Left lung (tissue), 10 donors: ENCODE data around the gene TMPRSS13. TPM values are rescaled to one million over a fixed set of nuclear protein-coding genes. Genes with fewer than 3 reads are reported as not detected.

Source experiments
- ATAC-seq: fragments of 200-7000 bp; cut with Tn5 transposase; one replicate; pipeline ENCODE4 v1.9.1; 2020; ENCODE audit warnings: moderate library complexity
- DNase-seq, 4 donors: peaks; one replicate each; pipeline ENCODE4 v3.0.0-alpha.2; 2013 to 2020
- H3K27ac ChIP-seq, 2 donors: fragments of 200-600 bp; sonication (generic) in 1 of 2; one replicate each; pipeline versions ENCODE4 v1.5.0 to v1.8.0; 2020 to 2021
- H3K27me3 ChIP-seq, 2 donors: fragments of 200-600 bp; sonication (generic) in 1 of 2; one replicate each; pipeline versions ENCODE4 v1.5.0 to v1.8.0; 2020 to 2021
- H3K36me3 ChIP-seq, 2 donors: fragments of 200-600 bp; sonication (generic) in 1 of 2; one replicate each; pipeline versions ENCODE4 v1.5.0 to v1.8.0; 2020 to 2021
- H3K4me1 ChIP-seq, 2 donors: fragments of 200-600 bp; one replicate each; pipeline ENCODE4 v1.8.0; 2021
- H3K4me3 ChIP-seq, 2 donors: fragments of 200-600 bp; sonication (generic) in 1 of 2; one replicate each; pipeline versions ENCODE4 v1.5.0 to v1.8.0; 2020 to 2021; ENCODE audit warnings: mild to moderate bottlenecking in 1 of 2
- H3K9me3 ChIP-seq, 2 donors: fragments of 200-600 bp; sonication (generic) in 1 of 2; one replicate each; pipeline versions ENCODE4 v1.5.0 to v1.8.0; 2020 to 2021
- CTCF ChIP-seq, 2 donors: fragments of 200-600 bp; sonication (generic) in 1 of 2; IDR thresholded peaks; one replicate each; pipeline versions ENCODE4 v1.5.0 to v1.8.0; 2021; ENCODE audit warnings: antibody characterized with exemption in 2 of 2
- intact Hi-C, 2 donors: fragments of 100-400 bp; cut with DNase I; formaldehyde crosslinking; loops; one replicate each; pipeline versions ENCODE4 v1.11.2 to v1.14.2; 2022
- polyA plus RNA-seq, 6 donors: library from polyadenylated mRNA; unstranded; fragments of 120-200 nt; gene quantifications; one replicate each; pipeline ENCODE4 v1.2.1, GENCODE V29; 2013; ENCODE audit not compliant: insufficient read length in 6 of 6
- total RNA-seq, 2 donors: library from RNA; stranded (reverse); fragmentation: NEBNext Ultra II Directional; extraction: Animal tissue kit (Norgen Biotek cat#: 25700); gene quantifications; one replicate each; pipeline ENCODE4 v1.2.1, GENCODE V29; 2021
- donor health status: DM: no; HTN: yes; CAD: no.
- donor health status: DM: no; HTN: no; CAD: no.

The TMPRSS13 gene
- total and polyA plus RNA-seq, 8 donors: 4.6 to 10.7 (median 8.1) TPM

DNA sequence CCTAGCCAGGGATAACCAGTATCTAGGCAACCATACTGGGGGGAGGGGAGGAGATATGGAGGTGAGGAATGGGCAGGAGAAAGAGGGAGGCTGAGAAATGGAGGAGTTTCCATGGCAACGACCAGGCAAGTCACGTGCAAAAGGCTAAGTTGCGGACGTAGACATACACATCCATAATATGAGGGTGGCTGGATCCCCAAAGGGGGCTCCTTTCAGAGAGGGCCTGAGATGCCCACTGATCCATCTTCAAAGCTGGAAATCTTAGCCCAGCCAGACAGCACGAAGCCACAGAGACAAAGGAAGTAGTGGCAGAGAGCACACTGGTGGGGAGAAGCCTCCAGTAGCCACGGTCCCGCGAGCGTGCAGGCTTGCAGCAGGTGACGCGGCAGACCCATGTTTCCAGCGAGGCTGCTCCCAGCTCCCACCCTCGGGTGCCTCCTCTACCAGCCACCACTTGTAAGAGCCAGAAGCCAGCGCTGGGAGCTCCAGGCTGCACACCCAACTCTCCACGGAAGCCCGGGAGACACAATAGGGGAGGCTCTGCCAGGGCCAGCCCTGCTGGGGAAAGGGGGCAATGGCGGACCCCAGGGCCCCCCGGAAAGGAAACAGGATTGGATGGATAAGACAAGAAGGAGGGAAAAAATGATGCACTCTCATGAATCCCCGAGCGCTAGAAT is 53.7 kb downstream of the TMPRSS13 start:
- peak; percentile 8 for ATAC-seq
- Histone ChIP-seq H3K27me3 (peaks cover 34 to 72% of the 10 kb centered on the region in 2 donors), H3K4me3 (peak overlapping the region; percentile 40 to 47), H3K27ac (peak overlapping the region in 1 of 2 donors; percentile 60), H3K36me3 (no peaks in the 10 kb centered on the region), H3K4me1 (peaks cover 5 to 53% of the 10 kb centered on the region in 2 donors), H3K9me3 (no peaks in the 10 kb centered on the region)
- TF ChIP-seq CTCF (IDR thresholded peaks at IDR 0.05): no peak
- DNase-seq: no peak
- intact Hi-C loops: no loop called here

- H3K36me3 ChIP-seq: no peaks in the 10 kb centered on the region
- ATAC-seq: no peak
These were observed 54.3 kb downstream of the TMPRSS13 start for GRCh38 chr11:117874910-117875381.

GRCh38 chr11:117874253-117874909 is 54.8 kb downstream of the TMPRSS13 start:
- peaks cover 34 to 63% of the 10 kb centered on the region in 2 donors for H3K27me3 ChIP-seq
- H3K27ac ChIP-seq: peak overlapping the region; percentile 26 to 60
- H3K4me3 ChIP-seq: peak overlapping the region in 1 of 2 donors; percentile 20
- peaks cover 5 to 53% of the 10 kb centered on the region in 2 donors for H3K4me1 ChIP-seq
- DNase-seq (no peak), ATAC-seq (no peak)
- intact Hi-C loops: no loop called here
- TF ChIP-seq CTCF (IDR thresholded peaks at IDR 0.05): no peak
- H3K9me3 ChIP-seq: no peaks in the 10 kb centered on the region
- H3K36me3 ChIP-seq: no peaks in the 10 kb centered on the region

More at GRCh38 chr11:117874910-117875381, 54.3 kb downstream of the TMPRSS13 start:
- intact Hi-C loops: no loop called here
- peaks cover 34 to 69% of the 10 kb centered on the region in 2 donors for H3K27me3 ChIP-seq
- H3K27ac ChIP-seq: peak overlapping the region in 1 of 2 donors; percentile 60
- no peaks in the 10 kb centered on the region for H3K9me3 ChIP-seq
- no peak for TF ChIP-seq CTCF (IDR thresholded peaks at IDR 0.05)
- H3K4me3 ChIP-seq: peak overlapping the region in 1 of 2 donors; percentile 47
- H3K4me1 ChIP-seq: peaks cover 5 to 53% of the 10 kb centered on the region in 2 donors
- DNase-seq: no peak

GRCh38 chr11:117873828-117874125 is 55.4 kb downstream of the TMPRSS13 start:
- H3K27me3 ChIP-seq: peaks cover 30 to 57% of the 10 kb centered on the region in 2 donors
- H3K4me1 ChIP-seq: peaks cover 5 to 53% of the 10 kb centered on the region in 2 donors
- TF ChIP-seq CTCF (IDR thresholded peaks at IDR 0.05): no peak
- intact Hi-C loops: no loop called here
- H3K27ac ChIP-seq: peak overlapping the region in 1 of 2 donors; percentile 60
- H3K4me3 ChIP-seq: no peak overlapping the region
- no peak for ATAC-seq
- H3K9me3 ChIP-seq: no peaks in the 10 kb centered on the region
- DNase-seq: no peak
- no peaks in the 10 kb centered on the region for H3K36me3 ChIP-seq
